SU-DHL-6 (cell line): ENCODE data around the gene SLC13A1.

Experiments used
- CTCF ChIP-seq: fragments of 200-600 bp; sonication (generic); IDR thresholded peaks from one replicate; pipeline ENCODE4 v1.5.1; 2017; ENCODE audit warnings: antibody characterized with exemption, mild to moderate bottlenecking, low read length, moderate library complexity; ENCODE audit not compliant: insufficient read depth, poor library complexity, severe bottlenecking
- EZH2phosphoT487 ChIP-seq: fragments of 200-600 bp; sonication (generic), shearing (Covaris generic); conservative IDR thresholded peaks from 2 replicates; pipeline ENCODE4 v1.6.1; 2018; ENCODE audit warnings: mild to moderate bottlenecking, antibody characterized with exemption, low read length, moderate library complexity, mixed read lengths

GRCh38 chr7:123122916-123123315 lies 76.9 kb downstream of the SLC13A1 start:
- TF ChIP-seq CTCF, result no peak
- TF ChIP-seq EZH2phosphoT487, result no peak
